HG02588 (cell line): ENCODE results near the gene ELK1.
"Not testable (repeated sequence)": the region's sequence is repeated elsewhere in the genome, so short reads cannot be mapped to it uniquely, and the experiment has no call there.

Source experiments
- ATAC-seq: cut with Tn5 transposase; IDR thresholded peaks from one replicate; pipeline ENCODE4 v1.9.1; 2021; ENCODE audit warnings: mild to moderate bottlenecking, moderate library complexity; ENCODE audit not compliant: unreplicated experiment

The ELK1 gene, protein sequence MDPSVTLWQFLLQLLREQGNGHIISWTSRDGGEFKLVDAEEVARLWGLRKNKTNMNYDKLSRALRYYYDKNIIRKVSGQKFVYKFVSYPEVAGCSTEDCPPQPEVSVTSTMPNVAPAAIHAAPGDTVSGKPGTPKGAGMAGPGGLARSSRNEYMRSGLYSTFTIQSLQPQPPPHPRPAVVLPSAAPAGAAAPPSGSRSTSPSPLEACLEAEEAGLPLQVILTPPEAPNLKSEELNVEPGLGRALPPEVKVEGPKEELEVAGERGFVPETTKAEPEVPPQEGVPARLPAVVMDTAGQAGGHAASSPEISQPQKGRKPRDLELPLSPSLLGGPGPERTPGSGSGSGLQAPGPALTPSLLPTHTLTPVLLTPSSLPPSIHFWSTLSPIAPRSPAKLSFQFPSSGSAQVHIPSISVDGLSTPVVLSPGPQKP

DNA sequence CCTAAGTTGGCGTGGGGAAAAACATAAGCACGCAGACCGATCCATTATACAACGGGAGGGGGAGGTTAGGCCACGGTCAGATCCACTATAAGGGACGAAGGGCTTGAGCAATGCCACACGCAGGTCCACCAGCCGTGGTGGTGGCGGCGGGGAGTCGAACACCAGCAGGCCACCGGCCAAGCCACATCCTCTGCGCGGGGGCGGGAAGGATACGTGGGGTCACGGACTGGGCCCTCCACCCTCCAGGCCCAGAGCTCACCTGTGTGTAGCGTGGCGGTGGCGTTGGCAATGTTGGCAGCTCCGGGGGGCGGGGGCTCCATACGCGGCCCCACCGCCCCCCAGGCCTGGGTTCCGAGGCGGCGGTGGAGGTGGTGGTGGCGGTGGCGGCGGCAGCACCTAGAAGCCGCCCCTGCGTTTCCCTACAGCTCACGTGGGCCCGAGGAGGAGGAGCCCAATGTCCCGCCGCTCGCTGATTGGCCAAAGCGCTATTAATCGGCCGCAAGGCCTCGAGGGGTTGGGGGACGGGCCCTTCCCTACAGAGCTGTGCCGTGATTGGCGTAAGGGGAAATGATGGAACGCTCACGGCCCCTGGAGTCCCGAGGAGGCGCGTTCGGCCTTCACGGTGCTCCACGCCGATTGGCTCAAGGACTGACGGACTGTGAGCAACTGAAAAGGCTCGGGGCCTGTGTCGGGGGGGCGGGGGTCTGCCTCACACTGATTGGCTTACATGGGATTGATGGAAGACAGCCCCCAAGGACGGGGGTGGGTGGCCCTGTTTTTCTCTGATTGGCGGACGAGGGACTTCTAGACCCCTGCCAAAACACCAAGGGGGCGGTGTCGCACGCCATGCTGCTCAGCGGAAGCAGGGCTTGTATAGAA, at the start of gene ELK1:
Gene ELK1 (minus strand): TSS at position 400 of the 879 bp plus-strand sequence. CDS start 9,122 bp downstream, outside the sequence.
- peak; percentile 91 for ATAC-seq

DNA sequence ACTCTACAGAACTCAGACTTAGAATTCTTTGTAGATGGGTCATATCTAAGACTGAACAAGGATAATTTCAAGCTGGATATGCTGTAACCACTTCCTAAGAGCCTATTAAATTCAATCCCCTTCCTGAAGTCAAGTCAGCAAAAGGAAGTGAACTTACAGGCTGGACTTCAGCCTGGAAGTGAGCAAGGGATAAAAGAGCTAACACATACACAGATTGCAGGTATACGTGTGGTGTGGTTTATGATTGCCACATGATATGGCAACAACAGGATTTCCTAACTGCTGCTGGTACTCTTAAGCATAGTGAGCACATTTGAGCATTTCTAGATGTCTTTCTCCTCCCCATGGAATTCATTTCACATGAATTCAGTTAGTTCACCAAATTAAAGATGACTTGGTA, 46.8 kb upstream of the ELK1 start:
- no peak for ATAC-seq

DNA sequence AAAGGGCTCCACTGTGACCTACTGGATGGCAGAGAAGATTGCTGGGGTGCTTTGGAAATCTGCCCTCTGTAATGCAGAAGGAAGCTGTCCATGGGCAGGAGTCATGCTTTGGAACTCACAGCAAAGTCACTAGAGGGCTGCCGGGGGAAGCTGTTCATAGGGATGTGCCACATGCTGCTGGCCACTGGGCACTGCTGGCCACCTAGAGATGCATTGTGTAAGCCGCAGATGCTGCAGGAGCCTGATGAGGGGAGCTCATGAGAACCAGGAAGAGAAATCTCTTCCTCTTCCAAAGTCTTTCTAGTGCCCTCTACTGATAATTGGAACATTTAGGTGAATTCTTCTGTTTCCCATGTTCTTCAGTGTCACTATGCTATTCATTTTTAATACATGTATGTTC, 39.8 kb upstream of the ELK1 start:
- no peak for ATAC-seq

DNA sequence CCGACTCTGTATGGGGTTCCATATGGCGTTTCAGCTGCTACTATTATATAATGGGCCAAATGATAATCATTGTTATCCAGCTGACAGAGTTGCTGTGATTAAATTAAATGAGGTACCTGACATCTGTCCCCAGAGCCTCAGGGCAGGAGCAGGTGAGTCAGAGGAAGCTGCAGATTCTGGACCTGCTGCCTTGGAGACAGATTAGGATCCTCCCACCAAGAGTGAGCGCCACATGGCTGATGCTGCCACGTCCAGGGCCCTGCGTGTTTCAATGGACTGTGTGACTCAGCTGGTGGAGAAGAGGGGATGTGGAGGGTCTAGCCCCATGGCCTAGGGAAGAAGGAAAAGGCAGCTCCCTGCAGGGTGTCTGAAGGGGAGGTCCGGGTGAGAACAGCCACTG, 36.9 kb upstream of the ELK1 start:
- no peak for ATAC-seq

DNA sequence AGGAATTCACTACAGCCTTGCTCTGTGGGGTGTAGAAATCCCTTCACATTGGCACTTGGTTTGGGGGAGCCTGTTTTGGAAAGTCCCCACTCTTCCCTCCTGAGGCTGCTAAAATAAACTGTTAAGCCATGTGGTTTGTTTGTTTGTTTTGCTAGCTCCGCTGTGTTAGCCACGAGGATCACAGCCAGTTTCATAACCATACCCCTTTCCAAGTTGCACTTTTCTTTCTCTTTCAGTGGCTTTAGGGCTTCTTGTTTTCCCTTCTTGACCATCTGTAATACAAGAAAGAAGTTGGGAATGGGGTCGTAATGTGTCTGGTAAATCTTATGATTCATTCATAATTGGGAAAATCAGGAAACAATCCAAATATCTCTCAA, 33.5 kb upstream of the ELK1 start:
- ATAC-seq, result no peak

DNA sequence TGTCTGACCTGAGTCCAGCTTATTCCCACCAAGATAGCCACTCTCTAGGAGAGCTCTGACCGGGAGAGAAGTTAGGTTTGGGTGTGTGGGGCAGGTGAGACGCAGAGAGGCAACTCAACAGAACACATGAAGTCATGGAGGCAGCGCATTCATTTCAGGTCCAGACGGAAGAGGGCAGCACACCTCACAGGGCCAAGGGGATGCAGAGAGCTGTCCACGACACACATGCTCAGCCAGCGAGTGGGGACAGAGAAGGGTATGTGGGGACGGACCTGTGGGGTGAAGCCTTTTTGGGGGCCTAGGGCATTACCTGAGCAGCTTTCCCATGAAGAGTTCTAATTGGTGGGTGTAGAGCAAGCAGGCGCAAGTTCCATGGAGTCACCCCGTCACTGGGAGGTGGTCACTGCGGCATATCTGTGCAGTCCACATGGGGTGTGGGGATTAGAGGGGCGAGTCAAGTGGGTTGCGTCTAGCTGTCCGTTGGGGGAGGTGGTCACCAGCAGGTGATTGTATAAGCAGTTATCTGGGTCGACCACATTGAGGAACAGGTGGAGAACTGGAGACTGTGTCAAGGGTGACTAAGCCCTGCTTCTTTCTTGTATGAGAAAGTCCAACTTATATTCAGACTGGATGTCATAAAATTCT, 32.9 kb upstream of the ELK1 start:
- no peak for ATAC-seq

DNA sequence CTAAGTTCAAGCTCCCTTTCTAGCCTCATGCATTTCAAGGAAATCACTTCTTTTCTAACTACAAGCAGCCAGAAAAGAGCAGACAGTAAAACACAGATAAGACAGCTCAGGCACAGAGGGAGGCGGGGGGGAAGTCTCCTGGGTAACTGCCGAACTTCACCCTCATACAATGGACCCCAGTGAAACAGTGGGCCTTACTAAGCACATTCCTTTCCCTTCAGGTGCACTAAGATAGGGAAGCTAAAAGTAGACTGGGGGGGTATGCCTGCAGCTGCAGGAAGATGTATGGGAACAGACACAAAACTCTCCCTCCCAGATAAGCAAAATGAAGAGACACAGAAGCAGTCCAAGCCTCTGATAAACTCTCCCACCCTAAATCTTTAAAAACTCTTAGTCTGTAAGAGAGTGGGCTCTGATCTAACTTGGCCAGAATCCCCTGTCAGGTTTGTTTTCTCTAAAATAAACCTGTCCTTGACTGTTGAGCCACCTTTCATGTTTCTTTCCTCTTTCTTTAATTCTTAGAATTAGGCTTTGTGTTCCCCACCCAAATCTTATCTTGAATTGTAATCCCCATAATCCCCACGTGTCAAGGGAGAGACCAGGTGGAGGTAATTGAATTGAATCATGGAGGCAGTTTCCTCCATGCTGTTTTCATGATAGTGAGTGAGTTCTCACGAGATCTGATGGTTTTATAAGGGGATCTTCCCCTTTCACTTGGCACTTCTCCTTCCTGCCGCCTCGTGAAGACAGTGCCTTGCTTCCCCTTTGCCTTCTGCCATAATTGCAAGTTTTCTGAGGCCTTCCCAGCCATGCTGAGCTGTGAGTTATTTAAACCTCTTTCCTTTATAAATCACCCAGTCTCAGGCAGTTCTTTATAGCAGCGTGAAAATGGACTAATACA, 25.8 kb upstream of the ELK1 start:
- not testable (repeated sequence) for ATAC-seq

DNA sequence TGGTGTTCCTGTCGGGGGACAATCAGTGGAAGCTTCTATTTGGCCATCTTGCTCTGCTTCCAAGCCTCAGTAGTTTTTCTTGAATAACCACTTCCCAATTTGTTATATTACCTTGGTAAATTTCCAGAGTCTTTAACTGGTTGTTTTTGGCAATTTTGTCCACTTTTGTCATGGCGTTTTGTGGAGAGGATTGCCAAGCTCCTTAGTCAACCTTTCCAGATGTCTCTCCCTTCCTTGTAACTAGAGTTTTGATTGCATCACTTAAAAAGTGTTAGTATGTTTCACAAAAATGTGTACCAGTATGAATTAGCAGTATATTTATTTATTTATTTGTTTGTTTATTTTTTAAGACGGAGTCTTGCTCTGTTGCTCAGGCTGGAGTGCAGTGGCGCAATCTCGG, 24.4 kb upstream of the ELK1 start:
- ATAC-seq, result no peak

DNA sequence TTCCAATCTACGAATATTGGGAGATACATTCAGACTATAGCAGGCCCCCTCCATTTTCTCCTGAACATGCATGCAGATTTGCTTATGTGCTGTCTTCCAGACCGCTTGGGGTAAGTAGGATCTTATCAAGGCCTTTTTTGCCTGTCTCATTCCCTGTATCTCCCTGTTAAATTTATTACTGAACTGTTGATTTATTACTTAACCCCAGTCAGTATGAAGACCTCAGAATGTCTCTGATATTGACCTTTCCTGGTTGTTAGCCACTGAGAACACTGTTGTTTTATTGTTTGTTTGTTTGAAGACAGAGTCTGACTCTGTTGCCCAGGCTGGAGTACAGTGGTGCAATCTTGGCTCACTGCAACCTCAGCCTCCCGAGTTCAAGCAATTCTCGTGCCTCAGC, 15.4 kb upstream of the ELK1 start:
- not testable (repeated sequence) for ATAC-seq

DNA sequence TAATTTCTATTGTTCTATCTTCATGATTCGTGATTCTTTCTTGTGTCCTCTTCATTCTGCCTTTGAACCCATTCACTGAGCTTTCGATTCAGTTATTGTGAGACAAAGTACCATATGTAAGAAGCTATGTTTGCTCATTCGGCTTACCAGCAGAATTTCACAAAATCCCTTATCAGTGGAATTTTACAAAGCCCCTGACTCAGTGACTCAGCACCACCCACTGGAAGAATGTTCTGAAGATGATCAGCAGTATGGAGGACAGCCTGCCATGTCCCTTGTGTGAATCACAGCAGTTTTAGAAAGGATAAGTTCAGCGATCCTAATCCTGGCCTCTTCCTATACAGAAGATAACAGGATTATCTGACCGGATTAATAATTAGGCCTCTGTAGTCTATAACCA, 14.4 kb upstream of the ELK1 start:
- ATAC-seq, result no peak

DNA sequence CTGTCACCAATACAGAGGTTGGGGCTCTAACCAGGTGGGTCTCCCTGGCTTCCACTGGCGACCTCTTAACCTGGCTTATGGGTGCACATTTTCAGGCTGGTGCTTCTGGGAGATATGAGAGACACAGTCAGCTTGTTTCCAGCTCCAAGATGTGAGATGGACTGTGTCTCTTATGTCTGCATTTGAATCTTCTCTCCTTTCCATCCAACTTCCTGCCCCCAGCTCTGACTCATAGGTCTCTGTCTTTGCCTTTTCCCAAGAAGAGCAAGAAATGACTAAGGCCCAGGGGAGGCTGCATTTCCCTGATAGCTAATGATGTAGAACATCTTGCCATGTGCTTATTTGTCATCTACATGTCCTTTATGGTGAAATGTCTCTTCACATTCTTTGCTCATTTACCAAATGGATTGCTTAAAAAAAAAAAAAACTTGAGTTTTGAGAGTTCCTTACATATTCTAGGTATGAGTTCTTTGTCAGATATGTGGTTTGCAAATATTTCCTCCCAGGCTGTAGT, 11.8 kb upstream of the ELK1 start:
- no peak for ATAC-seq

DNA sequence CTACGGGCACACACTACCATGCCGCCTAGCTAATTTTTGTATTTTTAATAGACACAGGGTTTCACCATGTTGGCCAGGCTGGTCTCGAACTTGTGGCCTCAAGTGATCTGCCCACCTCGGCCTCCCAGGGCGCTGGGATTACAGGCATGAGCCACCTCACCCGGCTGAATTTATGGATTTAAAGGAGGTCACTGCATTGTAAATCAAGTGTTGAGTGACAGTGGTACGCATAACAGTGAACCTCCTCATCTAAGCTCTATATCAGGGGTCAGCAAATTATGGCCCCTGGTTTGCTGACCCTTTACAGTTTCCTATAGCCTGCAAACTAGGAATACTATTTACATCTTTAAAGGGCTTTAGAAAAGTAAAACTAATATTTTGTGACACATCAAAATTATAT, 11.2 kb upstream of the ELK1 start:
- ATAC-seq, result no peak

DNA sequence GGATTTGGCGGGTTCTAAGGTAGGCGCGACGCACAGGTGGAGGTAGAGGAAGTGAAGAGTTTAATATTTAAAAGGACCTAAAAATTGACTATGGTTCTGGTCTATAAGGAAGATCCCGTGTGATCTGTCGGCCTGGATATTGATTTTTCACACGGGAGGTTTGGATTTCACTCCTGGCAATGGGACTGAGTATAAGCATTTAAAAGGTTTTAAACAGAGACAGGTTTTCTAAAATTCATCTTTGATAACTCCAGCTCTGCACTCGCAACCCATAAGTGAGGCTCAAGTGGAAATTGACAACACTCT, 9.0 kb upstream of the ELK1 start:
- no peak for ATAC-seq

DNA sequence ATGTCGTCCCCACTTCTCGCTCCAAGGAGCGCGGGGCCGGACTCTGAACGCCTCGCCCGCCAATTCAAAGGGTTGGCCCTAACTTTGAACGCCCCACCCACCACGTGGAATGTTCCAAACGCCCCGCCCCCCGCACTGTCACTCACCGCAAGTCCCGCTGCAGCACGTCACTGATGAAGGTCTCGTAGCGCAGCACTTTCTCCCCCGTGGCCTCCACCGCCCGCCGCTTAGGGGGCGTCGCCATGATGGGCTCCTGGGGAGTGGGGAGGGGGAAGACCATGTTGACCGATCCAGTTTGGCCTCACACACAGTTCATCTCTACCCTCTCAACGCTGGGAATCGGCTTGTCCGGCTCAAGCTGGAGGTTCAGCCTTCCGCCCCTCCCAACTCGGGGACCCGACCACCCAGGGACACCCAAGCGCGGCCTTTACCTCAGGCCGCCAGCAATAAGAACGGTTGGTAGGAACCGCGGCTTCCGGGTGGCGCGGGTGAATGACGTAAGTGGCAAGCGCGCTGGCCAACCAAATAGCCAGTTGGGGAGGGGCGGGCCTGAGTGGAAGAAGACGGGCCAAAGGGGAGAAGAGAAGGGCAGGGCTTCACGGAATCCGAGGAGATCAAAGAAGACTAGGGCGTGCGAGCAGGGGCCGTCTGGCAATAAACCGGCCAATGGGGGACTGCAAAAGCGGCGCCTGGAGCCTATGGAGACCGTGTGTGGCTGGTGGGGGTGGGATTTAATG, 8.5 kb upstream of the ELK1 start, which contains the start of gene UXT:
Gene UXT (minus strand): TSS at position 497 of the 737 bp plus-strand sequence. CDS start 253 bp downstream, at position 244.
- ATAC-seq, result peak; percentile 79

DNA sequence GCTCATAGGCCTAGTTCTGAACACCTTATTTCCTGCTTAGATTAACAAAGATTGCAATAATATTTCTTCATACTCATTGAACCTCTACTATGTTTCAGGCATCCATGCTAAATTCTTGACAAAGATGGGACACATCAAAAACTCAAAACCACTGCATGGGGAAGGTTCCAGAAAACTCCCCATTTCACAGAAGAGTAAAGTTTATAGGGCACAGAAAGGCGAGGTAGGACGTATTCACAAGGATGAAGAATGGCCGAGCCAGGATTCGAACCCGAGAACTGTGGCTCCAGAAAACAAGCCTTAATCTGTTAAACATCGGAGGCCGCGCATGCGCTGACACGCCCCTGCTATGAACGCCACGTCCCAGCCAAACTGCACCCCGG, 7.9 kb upstream of the ELK1 start:
- no peak for ATAC-seq

DNA sequence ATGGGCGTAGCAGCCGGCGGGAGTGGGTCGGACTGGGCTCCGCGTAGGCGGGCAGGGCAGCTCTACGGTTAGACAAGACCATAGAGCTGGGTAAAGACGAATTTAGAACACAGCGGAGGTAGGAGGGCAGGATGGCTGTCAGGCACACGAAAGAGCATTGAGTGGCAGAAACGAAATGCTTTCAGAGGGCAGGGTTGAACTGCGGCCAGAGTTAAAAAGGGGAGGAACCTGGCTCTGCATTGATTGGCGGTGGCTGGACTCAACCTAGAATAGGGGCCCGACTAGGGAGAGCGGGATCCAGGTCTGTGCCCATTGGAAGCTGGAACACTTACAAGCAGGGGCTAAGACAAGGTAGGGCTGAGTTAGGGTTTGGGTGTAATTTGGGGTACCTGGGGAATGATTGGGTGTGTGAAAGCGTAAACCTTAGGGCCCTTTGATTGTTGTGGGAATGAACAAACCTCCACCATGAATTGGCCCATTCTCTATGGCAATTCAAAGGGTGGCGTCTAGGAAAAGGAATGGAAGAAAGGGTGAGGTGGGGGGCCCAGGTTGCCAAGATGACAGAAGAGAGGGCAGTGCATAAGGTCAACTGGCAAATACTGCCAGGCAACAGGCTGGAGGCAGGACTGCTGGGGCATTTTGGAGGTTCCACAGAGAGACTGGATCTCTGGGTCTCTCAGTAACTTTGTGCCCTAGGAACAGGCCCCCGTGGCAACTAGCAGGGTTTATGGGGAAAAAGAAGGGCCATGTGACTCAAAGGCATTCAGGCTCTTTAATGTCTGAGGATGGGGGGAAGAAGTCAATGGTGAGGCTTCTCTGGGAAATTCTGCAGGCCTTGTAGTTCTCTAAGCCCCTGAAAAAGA, 911 bp upstream of the ELK1 start:
- ATAC-seq, result no peak

DNA sequence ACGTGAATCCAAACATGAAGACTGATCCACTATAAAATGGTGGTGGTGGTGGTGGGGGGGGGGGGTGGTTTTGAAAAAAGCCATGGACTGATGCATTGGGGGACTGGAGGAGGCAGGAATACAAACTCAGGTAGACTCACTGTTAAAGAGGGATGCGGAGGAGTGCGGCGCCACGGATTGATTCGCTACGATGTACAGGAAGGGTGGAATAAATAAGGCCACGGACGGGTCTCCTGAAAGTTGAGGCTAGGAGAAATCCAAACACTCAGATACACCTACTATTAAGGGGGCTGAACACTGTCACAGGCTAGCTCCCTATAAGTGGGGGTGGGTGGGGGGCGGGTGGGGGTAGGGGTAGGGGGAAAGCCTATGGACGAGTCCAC, 591 bp downstream of the ELK1 start:
- no peak for ATAC-seq

DNA sequence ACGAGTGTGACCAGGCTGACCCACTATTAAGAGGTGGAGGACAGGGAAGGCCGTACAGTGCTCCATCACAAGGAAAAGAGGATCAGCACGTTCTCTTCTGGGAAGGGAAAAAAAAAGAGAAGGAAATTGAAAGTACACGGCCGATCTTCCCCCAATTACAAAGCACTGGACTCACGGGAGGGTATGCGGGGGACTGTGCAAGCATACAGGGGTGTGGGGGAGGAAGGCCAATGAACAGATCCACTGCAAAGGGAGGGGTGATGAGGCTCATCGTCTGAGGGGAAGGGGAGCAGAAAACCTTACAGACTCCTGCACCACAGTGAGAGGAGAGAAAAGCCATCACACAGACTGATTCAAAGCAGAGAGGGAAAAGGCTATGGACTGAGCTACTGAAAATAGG, 1.1 kb downstream of the ELK1 start:
- ATAC-seq, result no peak

DNA sequence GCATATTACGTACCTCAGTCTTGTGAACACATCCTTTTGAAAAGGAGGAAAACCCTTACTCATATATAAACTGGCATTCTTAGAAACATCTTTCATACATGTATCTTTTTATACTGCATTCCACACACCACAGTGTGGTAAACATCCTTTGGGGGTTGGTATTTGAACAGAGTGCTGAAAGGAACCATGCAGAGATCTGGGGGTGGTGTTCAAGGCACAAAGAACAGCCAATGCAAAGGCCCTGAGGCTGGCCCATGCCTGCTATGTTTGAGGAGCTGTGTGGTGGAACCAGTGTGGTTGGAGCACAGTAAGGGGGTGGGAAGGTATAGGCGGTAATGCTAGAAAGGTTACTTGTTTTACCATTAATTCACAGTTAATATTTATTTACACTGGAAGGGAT, 2.0 kb downstream of the ELK1 start:
- ATAC-seq, result no peak
